Hematopoietic multipotent progenitor cell treated with erythropoietin and hydrocortisone succinate and interleukin-3 and kit ligand, for 8 days (in vitro differentiated cells): Measurements from ENCODE around the gene ATG7.
A peak's percentile ranks its signal among the peaks of the same experiment; 100 is the strongest.

Source experiments
- DNase-seq: peaks from one replicate; pipeline ENCODE4 v3.0.0-alpha.2; 2015

ATG7 gene

GRCh38 chr3:11367143-11367693, 95.0 kb downstream of the ATG7 start:
- DNase-seq, result no peak

- no peak for DNase-seq
Observed at GRCh38 chr3:11370191-11370590, 98.0 kb downstream of the ATG7 start.

- no peak for DNase-seq
Observed at GRCh38 chr3:11370966-11371365, 98.8 kb downstream of the ATG7 start.

- DNase-seq, result no peak
Observed at GRCh38 chr3:11371747-11372146, 99.5 kb downstream of the ATG7 start.

GRCh38 chr3:11373235-11373634, 101.0 kb downstream of the ATG7 start:
- DNase-seq, result no peak

GRCh38 chr3:11373654-11374053, 101.5 kb downstream of the ATG7 start:
- DNase-seq, result no peak

- no peak for DNase-seq
Observed at GRCh38 chr3:11375333-11376088, 103.3 kb downstream of the ATG7 start.

- no peak for DNase-seq
Observed at GRCh38 chr3:11377719-11378118, 105.5 kb downstream of the ATG7 start.

GRCh38 chr3:11379238-11379823, 107.1 kb downstream of the ATG7 start:
- DNase-seq, result peak; percentile 70

GRCh38 chr3:11379824-11380701, 107.9 kb downstream of the ATG7 start:
- no peak for DNase-seq

- no peak for DNase-seq
Observed at GRCh38 chr3:11381141-11381540, 108.9 kb downstream of the ATG7 start.

GRCh38 chr3:11381563-11381962, 109.4 kb downstream of the ATG7 start:
- DNase-seq, result no peak

GRCh38 chr3:11382146-11382745, 110.0 kb downstream of the ATG7 start:
- no peak for DNase-seq

GRCh38 chr3:11384074-11384473, 111.9 kb downstream of the ATG7 start:
- DNase-seq, result no peak

GRCh38 chr3:11385326-11385725, 113.1 kb downstream of the ATG7 start:
- DNase-seq, result peak; percentile 93

GRCh38 chr3:11385891-11386290, 113.7 kb downstream of the ATG7 start:
- no peak for DNase-seq

GRCh38 chr3:11386465-11387113, 114.4 kb downstream of the ATG7 start:
- no peak for DNase-seq

GRCh38 chr3:11389386-11390268, 117.4 kb downstream of the ATG7 start:
- no peak for DNase-seq

GRCh38 chr3:11390411-11391131, 118.4 kb downstream of the ATG7 start:
- DNase-seq, result peak; percentile 72

- DNase-seq, result no peak
Observed at GRCh38 chr3:11391174-11391879, 119.1 kb downstream of the ATG7 start.
